ENCODE results near the gene TRIM42.

DNA sequence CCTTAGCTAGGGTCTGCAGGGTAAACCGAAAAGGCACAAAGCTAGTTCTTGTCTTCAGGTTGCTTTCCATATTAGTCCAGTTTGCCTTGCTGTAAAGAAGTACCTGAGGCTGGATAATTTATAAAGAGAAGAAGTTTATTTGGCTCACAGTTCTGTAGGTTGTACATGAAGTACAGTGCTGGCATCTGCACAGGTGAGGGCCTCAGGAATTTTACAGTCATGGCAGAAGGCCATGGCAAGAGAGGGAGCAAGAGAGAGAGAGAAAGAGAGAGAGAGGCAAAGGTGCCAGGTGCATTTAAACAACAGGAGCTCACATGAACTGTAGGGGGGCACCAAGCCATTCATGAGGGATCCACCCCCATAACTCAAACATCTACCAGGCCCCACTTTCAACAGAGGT, 26.9 kb downstream of the TRIM42 start:
- TF ChIP-seq TAF1 (IDR thresholded peaks at IDR 0.05; ENCODE audit: low read depth) (no peak), EP300 (conservative IDR thresholded peaks at IDR 0.05; ENCODE audit: poor library complexity, severe bottlenecking) (no peak), MXI1 (conservative IDR thresholded peaks at IDR 0.05; ENCODE audit: poor library complexity, severe bottlenecking) (no peak)
- TF ChIP-seq, protein P1, sequence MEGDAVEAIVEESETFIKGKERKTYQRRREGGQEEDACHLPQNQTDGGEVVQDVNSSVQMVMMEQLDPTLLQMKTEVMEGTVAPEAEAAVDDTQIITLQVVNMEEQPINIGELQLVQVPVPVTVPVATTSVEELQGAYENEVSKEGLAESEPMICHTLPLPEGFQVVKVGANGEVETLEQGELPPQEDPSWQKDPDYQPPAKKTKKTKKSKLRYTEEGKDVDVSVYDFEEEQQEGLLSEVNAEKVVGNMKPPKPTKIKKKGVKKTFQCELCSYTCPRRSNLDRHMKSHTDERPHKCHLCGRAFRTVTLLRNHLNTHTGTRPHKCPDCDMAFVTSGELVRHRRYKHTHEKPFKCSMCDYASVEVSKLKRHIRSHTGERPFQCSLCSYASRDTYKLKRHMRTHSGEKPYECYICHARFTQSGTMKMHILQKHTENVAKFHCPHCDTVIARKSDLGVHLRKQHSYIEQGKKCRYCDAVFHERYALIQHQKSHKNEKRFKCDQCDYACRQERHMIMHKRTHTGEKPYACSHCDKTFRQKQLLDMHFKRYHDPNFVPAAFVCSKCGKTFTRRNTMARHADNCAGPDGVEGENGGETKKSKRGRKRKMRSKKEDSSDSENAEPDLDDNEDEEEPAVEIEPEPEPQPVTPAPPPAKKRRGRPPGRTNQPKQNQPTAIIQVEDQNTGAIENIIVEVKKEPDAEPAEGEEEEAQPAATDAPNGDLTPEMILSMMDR (IDR thresholded peaks at IDR 0.05; ENCODE audit: poor library complexity, severe bottlenecking) = no peak

All from neural cell (in vitro differentiated cells).